ENCODE data around the gene KRT83.
A peak's percentile ranks its signal among the peaks of the same experiment; 100 is the strongest.

KRT83 gene

DNA sequence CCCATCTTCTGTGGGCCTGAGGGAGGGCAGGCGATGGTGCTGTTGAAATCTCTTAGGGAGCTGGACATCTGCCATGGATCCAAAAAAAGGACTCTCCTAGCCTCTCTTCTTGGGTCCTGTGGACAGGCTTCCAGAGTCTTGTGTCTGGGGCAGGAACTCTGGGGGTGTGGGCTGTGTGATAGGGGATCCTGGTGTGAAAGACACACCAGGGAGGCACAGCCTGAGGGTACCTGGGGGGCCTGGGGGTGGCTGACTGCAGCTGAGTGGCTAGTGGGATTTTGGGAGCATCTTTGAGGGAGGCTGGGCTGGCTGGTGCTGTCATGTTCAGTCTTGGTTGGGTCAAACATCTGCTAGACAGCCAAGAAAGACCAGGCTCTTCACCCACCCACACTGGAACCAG lies 1.8 kb upstream of the KRT83 start:
- DNase-seq, result peak in 1 of 2 donors; percentile 31
- H3K4me1 ChIP-seq, result peaks cover 0 to 18% (median 5%) of the 10 kb centered on the region in 4 donors
- H3K27ac ChIP-seq, result no peak overlapping the region
- H3K4me3 ChIP-seq, result no peak overlapping the region
- H3K36me3 ChIP-seq, result no peaks in the 10 kb centered on the region
- intact Hi-C loops (cut with DNase I; ENCODE audit: low total_unique reads), result no loop called here
- TF ChIP-seq, protein P1, sequence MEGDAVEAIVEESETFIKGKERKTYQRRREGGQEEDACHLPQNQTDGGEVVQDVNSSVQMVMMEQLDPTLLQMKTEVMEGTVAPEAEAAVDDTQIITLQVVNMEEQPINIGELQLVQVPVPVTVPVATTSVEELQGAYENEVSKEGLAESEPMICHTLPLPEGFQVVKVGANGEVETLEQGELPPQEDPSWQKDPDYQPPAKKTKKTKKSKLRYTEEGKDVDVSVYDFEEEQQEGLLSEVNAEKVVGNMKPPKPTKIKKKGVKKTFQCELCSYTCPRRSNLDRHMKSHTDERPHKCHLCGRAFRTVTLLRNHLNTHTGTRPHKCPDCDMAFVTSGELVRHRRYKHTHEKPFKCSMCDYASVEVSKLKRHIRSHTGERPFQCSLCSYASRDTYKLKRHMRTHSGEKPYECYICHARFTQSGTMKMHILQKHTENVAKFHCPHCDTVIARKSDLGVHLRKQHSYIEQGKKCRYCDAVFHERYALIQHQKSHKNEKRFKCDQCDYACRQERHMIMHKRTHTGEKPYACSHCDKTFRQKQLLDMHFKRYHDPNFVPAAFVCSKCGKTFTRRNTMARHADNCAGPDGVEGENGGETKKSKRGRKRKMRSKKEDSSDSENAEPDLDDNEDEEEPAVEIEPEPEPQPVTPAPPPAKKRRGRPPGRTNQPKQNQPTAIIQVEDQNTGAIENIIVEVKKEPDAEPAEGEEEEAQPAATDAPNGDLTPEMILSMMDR (IDR thresholded peaks at IDR 0.05), result no peak
- no peaks in the 10 kb centered on the region for H3K9me3 ChIP-seq
- H3K27me3 ChIP-seq, result peaks cover 0 to 24% of the 10 kb centered on the region in 2 donors

DNA sequence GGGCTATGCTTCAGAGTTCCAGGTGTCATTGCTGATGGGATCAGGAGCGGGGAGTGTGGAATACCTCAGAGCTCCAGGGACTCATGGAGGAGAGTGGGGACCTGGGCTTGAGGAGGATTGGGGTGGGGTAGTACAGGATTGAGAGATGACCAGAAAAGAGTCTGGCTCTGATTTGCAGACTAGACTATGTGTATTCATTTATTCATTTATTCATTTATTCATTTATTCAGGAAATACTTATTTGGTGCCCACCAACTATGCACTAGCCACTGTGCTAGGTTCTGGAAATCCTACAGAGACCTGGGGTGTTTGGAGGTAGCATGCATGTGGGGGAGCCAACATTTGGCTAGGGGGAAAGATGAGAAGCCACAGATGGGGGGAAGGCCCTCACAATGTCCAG lies 871 bp upstream of the KRT83 start:
- Histone ChIP-seq H3K4me1 (peaks cover 0 to 11% (median 0%) of the 10 kb centered on the region in 4 donors), H3K9me3 (no peaks in the 10 kb centered on the region), H3K36me3 (no peaks in the 10 kb centered on the region), H3K4me3 (no peak overlapping the region), H3K27ac (no peak overlapping the region), H3K27me3 (peaks cover 0 to 24% of the 10 kb centered on the region in 2 donors)
- TF ChIP-seq, protein P1 (IDR thresholded peaks at IDR 0.05), result no peak
- no peak for DNase-seq
- intact Hi-C loops (cut with DNase I; ENCODE audit: low total_unique reads), result no loop called here

DNA sequence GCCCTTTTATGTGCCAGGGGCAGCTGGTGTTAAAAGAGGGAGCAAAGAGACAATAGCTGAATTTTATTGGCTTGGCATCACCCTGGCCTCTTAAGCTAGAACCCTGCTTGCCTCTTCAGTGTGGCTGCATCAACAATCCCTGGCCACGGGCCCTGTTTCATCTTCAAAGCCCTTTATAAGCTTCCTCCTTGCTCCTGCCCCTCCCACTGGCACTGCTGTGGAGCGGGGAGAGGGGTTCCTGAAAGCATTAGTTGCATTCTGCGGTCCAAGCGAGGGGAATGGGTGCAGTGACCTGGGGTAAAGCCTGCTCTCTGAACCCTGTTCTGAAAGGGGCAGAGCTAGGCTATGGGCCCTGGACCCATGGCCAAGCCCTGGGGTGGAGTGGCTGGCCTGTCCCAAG lies 220 bp upstream of the KRT83 start:
- intact Hi-C loops (cut with DNase I; ENCODE audit: low total_unique reads), result no loop called here
- no peak overlapping the region for H3K27ac ChIP-seq
- no peak overlapping the region for H3K4me3 ChIP-seq
- TF ChIP-seq, protein P1 (IDR thresholded peaks at IDR 0.05), result no peak
- peak in 1 of 2 donors; percentile 54 for DNase-seq
- H3K9me3 ChIP-seq, result no peaks in the 10 kb centered on the region
- H3K4me1 ChIP-seq, result peaks cover 0 to 10% (median 0%) of the 10 kb centered on the region in 4 donors
- H3K27me3 ChIP-seq, result peaks cover 0 to 24% of the 10 kb centered on the region in 2 donors
- H3K36me3 ChIP-seq, result no peaks in the 10 kb centered on the region

DNA sequence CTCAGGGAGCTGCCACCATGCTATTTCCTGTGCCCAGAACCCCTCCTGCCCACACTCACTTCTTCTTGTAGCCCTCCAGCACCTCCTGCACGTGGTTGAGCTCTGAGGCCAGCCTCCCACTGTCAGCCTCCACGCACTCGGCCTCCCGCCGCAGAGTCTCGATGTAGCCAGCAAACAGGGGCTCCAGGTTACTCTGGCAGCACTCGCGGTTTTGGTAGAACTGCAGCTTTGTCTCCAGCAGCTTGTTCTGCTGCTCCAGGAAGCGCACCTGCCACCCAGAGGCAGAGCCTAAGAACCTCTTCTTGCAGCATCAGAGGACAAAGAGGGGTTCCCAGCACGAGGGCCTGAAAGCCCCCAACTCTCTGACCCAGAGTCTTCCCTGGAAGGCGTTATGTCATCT lies 2.1 kb downstream of the KRT83 start:
- Histone ChIP-seq H3K27me3 (peaks cover 0 to 28% of the 10 kb centered on the region in 2 donors), H3K9me3 (no peaks in the 10 kb centered on the region), H3K4me3 (no peak overlapping the region), H3K27ac (no peak overlapping the region), H3K36me3 (no peaks in the 10 kb centered on the region), H3K4me1 (no peaks in the 10 kb centered on the region)
- TF ChIP-seq, protein P1 (IDR thresholded peaks at IDR 0.05), result no peak
- peak in 1 of 2 donors; percentile 35 for DNase-seq
- intact Hi-C loops (cut with DNase I; ENCODE audit: low total_unique reads), result no loop called here

DNA sequence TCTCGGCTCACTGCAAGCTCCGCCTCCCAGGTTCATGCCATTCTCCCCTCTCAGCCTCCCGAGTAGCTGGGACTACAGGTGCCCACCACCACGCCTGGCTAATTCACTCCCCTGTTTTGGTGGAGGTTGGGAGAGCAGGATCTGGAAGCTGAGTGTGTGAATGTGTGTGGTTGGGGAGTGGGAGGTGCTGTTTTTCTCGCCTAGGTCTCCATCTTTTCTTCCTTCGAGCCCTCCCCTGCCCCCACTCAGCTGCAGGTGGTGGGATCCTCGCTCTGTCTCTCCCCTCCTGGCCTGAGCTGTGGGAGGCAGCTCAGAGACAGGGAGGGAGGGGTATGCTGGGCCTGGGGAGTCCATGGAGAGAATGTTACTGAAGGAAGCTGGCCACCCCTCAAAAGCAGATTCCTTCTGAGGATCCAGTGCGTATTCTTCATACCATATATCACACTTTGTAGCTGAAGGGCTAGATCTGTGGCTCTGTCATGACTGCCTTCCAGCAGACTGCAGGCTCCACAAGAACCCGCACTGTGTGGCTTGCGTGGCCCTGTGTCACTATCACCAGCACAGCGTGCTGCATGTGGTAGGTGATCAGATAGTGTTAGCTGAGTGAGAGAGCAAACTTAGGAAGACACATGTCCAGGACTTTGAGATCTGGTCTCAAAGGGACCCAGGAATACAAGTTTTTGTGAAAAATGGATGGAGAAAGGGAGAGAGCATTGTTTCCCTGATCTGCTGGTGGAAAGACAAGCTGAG lies 2.8 kb downstream of the KRT83 start:
- TF ChIP-seq, protein P1 (IDR thresholded peaks at IDR 0.05), result no peak
- Histone ChIP-seq H3K27ac (no peak overlapping the region), H3K9me3 (no peaks in the 10 kb centered on the region), H3K4me1 (no peaks in the 10 kb centered on the region), H3K4me3 (no peak overlapping the region), H3K36me3 (no peaks in the 10 kb centered on the region), H3K27me3 (peaks cover 0 to 28% of the 10 kb centered on the region in 2 donors)
- intact Hi-C loops (cut with DNase I; ENCODE audit: low total_unique reads), result no loop called here
- peak in 1 of 2 donors; percentile 43 for DNase-seq

Measured in tibial artery (tissue), 4 donors.